ENCODE measurements around the gene TADA2B.
"Not testable (repeated sequence)": the region's sequence is repeated elsewhere in the genome, so short reads cannot be mapped to it uniquely, and the experiment has no call there.

The TADA2B gene

GRCh38 chr4:7086384-7086783, 43.2 kb downstream of the TADA2B start:
- DNase-seq, result no peak

GRCh38 chr4:7087036-7087435, 43.9 kb downstream of the TADA2B start:
- DNase-seq, result no peak

- no peak for DNase-seq
These were observed 46.2 kb downstream of the TADA2B start for GRCh38 chr4:7089213-7089986.

- no peak for DNase-seq
These were observed 48.9 kb downstream of the TADA2B start for GRCh38 chr4:7092026-7092425.

- no peak for DNase-seq
These were observed 51.7 kb downstream of the TADA2B start for GRCh38 chr4:7094916-7095315.

- DNase-seq, result no peak
These were observed 52.5 kb downstream of the TADA2B start for GRCh38 chr4:7095611-7096155.

- DNase-seq, result no peak
These were observed 53.1 kb downstream of the TADA2B start for GRCh38 chr4:7096236-7096635.

GRCh38 chr4:7101692-7102515, 58.7 kb downstream of the TADA2B start:
- DNase-seq, result peak; percentile 43

GRCh38 chr4:7102516-7102909, 59.3 kb downstream of the TADA2B start:
- DNase-seq, result not testable (repeated sequence)

- DNase-seq, result peak; percentile 78
These were observed 59.9 kb downstream of the TADA2B start for GRCh38 chr4:7103031-7103606.

- DNase-seq, result no peak
These were observed 60.6 kb downstream of the TADA2B start for GRCh38 chr4:7103607-7104365.

- DNase-seq, result no peak
These were observed 61.3 kb downstream of the TADA2B start for GRCh38 chr4:7104366-7105031.

- no peak for DNase-seq
These were observed 62.1 kb downstream of the TADA2B start for GRCh38 chr4:7105276-7105675.

- DNase-seq, result no peak
These were observed 64.2 kb downstream of the TADA2B start for GRCh38 chr4:7107166-7107905.

All from activated CD8-positive, alpha-beta memory T cell treated with anti-CD3 and anti-CD28 coated beads, Interleukin-2, amount 50 U/mL, for 4 hours (primary cell).